ENCODE measurements around the gene FSTL1.
A peak's percentile ranks its signal among the peaks of the same experiment; 100 is the strongest.

The FSTL1 gene

GRCh38 chr3:120364101-120364500, 86.7 kb downstream of the FSTL1 start:
- no peak overlapping the region for H3K4me3 ChIP-seq (replicated peaks; ENCODE audit: low read depth, low read length)
- TF ChIP-seq CTCF (IDR thresholded peaks at IDR 0.05; ENCODE audit: low read depth, low read length, missing control alignments): no peak
- no peak for DNase-seq (ENCODE audit: extremely low read depth, low read depth)

DNA sequence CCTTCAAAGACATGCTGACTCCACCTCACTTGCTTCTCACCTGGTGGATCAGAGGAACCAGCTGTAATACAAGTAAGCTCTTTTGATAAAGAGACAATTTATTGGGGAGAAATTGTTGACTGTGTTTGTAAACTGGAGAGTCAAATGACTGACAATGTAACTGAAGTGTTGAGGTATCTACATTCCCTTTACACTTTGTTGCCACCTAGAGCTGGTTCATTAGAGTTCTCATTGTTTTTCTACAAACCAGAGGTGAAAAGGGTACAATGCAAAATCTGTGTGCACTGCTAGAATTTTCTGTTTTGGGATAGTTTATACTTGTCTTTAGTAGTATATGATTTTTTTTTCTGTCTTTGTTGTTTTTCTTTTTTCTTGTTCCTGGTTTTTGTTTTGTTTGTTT, 93.0 kb downstream of the FSTL1 start:
- TF ChIP-seq CTCF (IDR thresholded peaks at IDR 0.05; ENCODE audit: low read depth, low read length, missing control alignments): no peak
- no peak for DNase-seq (ENCODE audit: extremely low read depth, low read depth)
- no peak overlapping the region for H3K4me3 ChIP-seq (replicated peaks; ENCODE audit: low read depth, low read length)

DNA sequence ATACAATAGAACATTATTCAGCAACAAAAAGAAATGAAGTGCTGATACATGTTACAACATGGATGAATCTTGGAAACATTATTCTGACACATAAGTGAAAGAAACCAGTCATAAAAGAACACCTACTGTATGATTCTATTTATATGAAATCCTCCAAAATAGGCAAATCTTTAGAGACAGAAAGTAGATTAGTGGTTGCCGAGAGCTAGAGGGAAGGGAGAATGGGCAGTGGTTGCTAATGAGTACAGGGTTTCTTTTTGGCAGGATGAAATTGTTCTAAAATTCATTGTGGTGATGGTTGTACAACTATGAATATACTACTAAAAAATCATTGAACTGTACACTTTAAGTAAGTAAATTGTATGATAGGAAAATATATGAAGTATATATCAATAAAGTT, 95.3 kb downstream of the FSTL1 start:
- DNase-seq (ENCODE audit: extremely low read depth, low read depth): no peak
- no peak for TF ChIP-seq CTCF (IDR thresholded peaks at IDR 0.05; ENCODE audit: low read depth, low read length, missing control alignments)
- H3K4me3 ChIP-seq (replicated peaks; ENCODE audit: low read depth, low read length): no peak overlapping the region

- DNase-seq (ENCODE audit: extremely low read depth, low read depth): no peak
- H3K4me3 ChIP-seq (replicated peaks; ENCODE audit: low read depth, low read length): no peak overlapping the region
- TF ChIP-seq CTCF (IDR thresholded peaks at IDR 0.05; ENCODE audit: low read depth, low read length, missing control alignments): no peak
Measured at GRCh38 chr3:120353463-120353862, 97.3 kb downstream of the FSTL1 start.

- H3K4me3 ChIP-seq (replicated peaks; ENCODE audit: low read depth, low read length): no peak overlapping the region
- DNase-seq (ENCODE audit: extremely low read depth, low read depth): no peak
- no peak for TF ChIP-seq CTCF (IDR thresholded peaks at IDR 0.05; ENCODE audit: low read depth, low read length, missing control alignments)
Measured at GRCh38 chr3:120352017-120352416, 98.8 kb downstream of the FSTL1 start.

GRCh38 chr3:120350401-120350941, 100.3 kb downstream of the FSTL1 start:
- DNase-seq (ENCODE audit: extremely low read depth, low read depth): peak; percentile 35
- no peak for TF ChIP-seq CTCF (IDR thresholded peaks at IDR 0.05; ENCODE audit: low read depth, low read length, missing control alignments)
- H3K4me3 ChIP-seq (replicated peaks; ENCODE audit: low read depth, low read length): peak overlapping the region; percentile 72; the same call in 1 of the 2 replicates

DNA sequence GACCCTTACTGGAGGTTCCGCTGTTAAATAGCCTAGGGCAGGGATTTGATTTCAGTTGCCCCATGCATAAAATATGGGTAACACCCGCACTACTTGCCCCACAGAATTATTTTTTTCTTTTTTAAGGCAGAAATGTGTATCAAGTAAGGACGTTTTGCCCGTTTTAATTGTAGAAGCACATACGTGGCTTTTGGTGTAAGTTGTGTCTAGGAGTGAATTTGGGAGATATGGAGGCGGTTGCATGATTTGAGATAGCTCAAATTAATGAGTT, 101.0 kb downstream of the FSTL1 start:
- peak overlapping the region; percentile 72 for H3K4me3 ChIP-seq (replicated peaks; ENCODE audit: low read depth, low read length)

More for the DNA sequence above, 101.0 kb downstream of the FSTL1 start:
- TF ChIP-seq CTCF (IDR thresholded peaks at IDR 0.05; ENCODE audit: low read depth, low read length, missing control alignments): no peak
- DNase-seq (ENCODE audit: extremely low read depth, low read depth): no peak

All from HFF-Myc (cell line).